ENCODE data around the gene DENND4A. TPM values are rescaled to one million over a fixed set of nuclear protein-coding genes. Genes with fewer than 3 reads are reported as not detected.

Gene DENND4A
- total RNA-seq, 6 donors from 2014 or later, result 20.9 to 66.4 (median 30.8) TPM

- no peak for ATAC-seq (ENCODE audit: low FRiP score in 2 of 2)
- TF ChIP-seq POLR2A (IDR thresholded peaks at IDR 0.05) (no peak), POLR2AphosphoS5 (IDR thresholded peaks at IDR 0.05) (no peak), EP300 (IDR thresholded peaks at IDR 0.05) (no peak)
- TF ChIP-seq, protein P1, sequence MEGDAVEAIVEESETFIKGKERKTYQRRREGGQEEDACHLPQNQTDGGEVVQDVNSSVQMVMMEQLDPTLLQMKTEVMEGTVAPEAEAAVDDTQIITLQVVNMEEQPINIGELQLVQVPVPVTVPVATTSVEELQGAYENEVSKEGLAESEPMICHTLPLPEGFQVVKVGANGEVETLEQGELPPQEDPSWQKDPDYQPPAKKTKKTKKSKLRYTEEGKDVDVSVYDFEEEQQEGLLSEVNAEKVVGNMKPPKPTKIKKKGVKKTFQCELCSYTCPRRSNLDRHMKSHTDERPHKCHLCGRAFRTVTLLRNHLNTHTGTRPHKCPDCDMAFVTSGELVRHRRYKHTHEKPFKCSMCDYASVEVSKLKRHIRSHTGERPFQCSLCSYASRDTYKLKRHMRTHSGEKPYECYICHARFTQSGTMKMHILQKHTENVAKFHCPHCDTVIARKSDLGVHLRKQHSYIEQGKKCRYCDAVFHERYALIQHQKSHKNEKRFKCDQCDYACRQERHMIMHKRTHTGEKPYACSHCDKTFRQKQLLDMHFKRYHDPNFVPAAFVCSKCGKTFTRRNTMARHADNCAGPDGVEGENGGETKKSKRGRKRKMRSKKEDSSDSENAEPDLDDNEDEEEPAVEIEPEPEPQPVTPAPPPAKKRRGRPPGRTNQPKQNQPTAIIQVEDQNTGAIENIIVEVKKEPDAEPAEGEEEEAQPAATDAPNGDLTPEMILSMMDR (IDR thresholded peaks at IDR 0.05), result no peak
These were observed 1.7 kb upstream of the DENND4A start for GRCh38 chr15:65793818-65794104.

DNA sequence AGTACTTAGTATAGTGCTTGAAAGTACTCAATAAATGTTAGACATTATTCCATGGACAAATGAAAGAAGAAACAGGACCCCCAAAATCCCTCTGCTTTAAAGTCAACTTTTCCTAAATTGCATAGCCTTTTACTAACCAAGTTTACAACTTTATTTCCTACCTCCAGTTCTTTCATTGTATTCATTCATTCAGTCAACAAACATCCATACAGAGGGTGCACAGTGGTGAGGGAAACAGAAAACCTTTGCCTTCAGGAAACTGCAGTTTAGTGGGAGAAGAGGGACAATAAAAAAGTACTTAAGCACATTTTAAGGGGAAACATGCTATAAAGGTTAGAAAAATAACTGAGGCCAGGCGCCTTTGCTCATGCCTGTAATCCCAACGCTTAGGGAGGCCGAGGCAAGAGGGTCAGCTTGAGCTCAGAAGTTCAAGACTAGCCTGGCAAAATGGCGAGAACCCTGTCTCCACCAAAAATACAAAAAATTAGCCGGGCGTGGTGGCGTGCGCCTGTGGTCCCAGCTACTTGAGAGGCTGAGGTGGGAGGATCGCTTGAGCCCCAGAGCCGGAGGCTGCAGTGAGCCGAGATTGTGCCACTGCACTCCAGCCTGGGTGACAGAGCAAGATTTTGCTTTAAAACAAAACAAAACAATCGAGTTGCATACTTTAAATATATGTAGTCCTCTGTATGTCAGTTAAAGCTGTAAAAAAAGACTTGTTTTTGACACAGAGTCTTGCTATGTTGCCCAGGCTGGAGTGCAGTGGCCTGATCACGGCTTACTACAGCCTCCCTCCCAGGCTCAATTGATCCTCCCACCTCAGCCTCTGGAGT is 1.1 kb upstream of the DENND4A start:
- 94 to 96% methylated on average over 13 of the region's 13 CpGs for WGBS, 2 donors
- peaks cover 21 to 42% (median 24%) of the 10 kb centered on the region in 4 donors for H3K4me1 ChIP-seq
- DNase-seq, result peak in 1 of 2 donors; percentile 35
- no peak for ATAC-seq (ENCODE audit: low FRiP score in 2 of 2)
- no peaks in the 10 kb centered on the region for H3K36me3 ChIP-seq
- no peaks in the 10 kb centered on the region for H3K27me3 ChIP-seq
- H3K9me3 ChIP-seq, result no peaks in the 10 kb centered on the region
- peak overlapping the region in 3 of 4 donors; percentile 68 to 94 (median 93) for H3K4me3 ChIP-seq
- TF ChIP-seq POLR2A (IDR thresholded peaks at IDR 0.05) (no peak), EP300 (IDR thresholded peaks at IDR 0.05) (no peak), POLR2AphosphoS5 (IDR thresholded peaks at IDR 0.05) (no peak)
- TF ChIP-seq, protein P1 (IDR thresholded peaks at IDR 0.05), result no peak
- H3K27ac ChIP-seq, result peak overlapping the region; percentile 97 to 100 (median 99)

More at GRCh38 chr15:65793818-65794104, 1.7 kb upstream of the DENND4A start:
- Histone ChIP-seq H3K27ac (no peak overlapping the region), H3K27me3 (no peaks in the 10 kb centered on the region), H3K4me3 (no peak overlapping the region), H3K4me1 (peaks cover 19 to 36% (median 23%) of the 10 kb centered on the region in 4 donors), H3K9me3 (no peaks in the 10 kb centered on the region), H3K36me3 (no peaks in the 10 kb centered on the region)
- no peak for DNase-seq
- WGBS, 2 donors, result 94 to 98% methylated on average over 2 of the region's 2 CpGs

GRCh38 chr15:65791335-65792137 is 557 bp downstream of the DENND4A start:
- DNase-seq (peak; percentile 78 to 89), ATAC-seq (ENCODE audit: low FRiP score in 2 of 2) (peak; percentile 29 to 71)
- peak overlapping the region; percentile 68 to 94 (median 87) for H3K4me3 ChIP-seq
- WGBS, 2 donors, result 0 to 1% methylated on average over 10 to 22 of the region's 69 CpGs
- no peaks in the 10 kb centered on the region for H3K36me3 ChIP-seq
- peak overlapping the region; percentile 97 to 100 (median 99) for H3K27ac ChIP-seq
- TF ChIP-seq EP300 (IDR thresholded peaks at IDR 0.05), result peak in 1 of 4 donors; percentile 13
- TF ChIP-seq, protein P1 (IDR thresholded peaks at IDR 0.05), result no peak
- peak in 2 of 4 donors; percentile 20 to 52 for TF ChIP-seq POLR2A (IDR thresholded peaks at IDR 0.05)
- no peak for TF ChIP-seq POLR2AphosphoS5 (IDR thresholded peaks at IDR 0.05)
- H3K27me3 ChIP-seq, result no peaks in the 10 kb centered on the region
- H3K4me1 ChIP-seq, result peaks cover 32 to 50% (median 36%) of the 10 kb centered on the region in 4 donors
- H3K9me3 ChIP-seq, result no peaks in the 10 kb centered on the region

GRCh38 chr15:65790694-65791334 is 1.3 kb downstream of the DENND4A start:
- no peak for DNase-seq
- ATAC-seq (ENCODE audit: low FRiP score in 2 of 2), result no peak

More at GRCh38 chr15:65790694-65791334, 1.3 kb downstream of the DENND4A start:
- TF ChIP-seq POLR2A (IDR thresholded peaks at IDR 0.05) (no peak), POLR2AphosphoS5 (IDR thresholded peaks at IDR 0.05) (no peak), EP300 (IDR thresholded peaks at IDR 0.05) (no peak)
- TF ChIP-seq, protein P1 (IDR thresholded peaks at IDR 0.05), result no peak
- 0 to 2% methylated on average over 14 of the region's 14 CpGs for WGBS, 2 donors
- Histone ChIP-seq H3K27ac (peak overlapping the region; percentile 97 to 100 (median 99)), H3K36me3 (no peaks in the 10 kb centered on the region), H3K27me3 (no peaks in the 10 kb centered on the region), H3K4me3 (peak overlapping the region; percentile 68 to 94 (median 87)), H3K4me1 (peaks cover 32 to 46% (median 34%) of the 10 kb centered on the region in 4 donors), H3K9me3 (no peaks in the 10 kb centered on the region)
